Measurements from ENCODE around the gene SLC15A4. TPM values are rescaled to one million over a fixed set of nuclear protein-coding genes. Genes with fewer than 3 reads are reported as not detected.

The SLC15A4 gene
- total and polyA plus RNA-seq, 7 experiments from 2014 or later, result 1.9 to 44.5 (median 11.0) TPM

- Histone ChIP-seq H3K4me1 (ENCODE audit: control insufficient read depth in 2 of 2, insufficient read depth in 2 of 2, low read length in 2 of 2) (peaks cover 0 to 67% of the 10 kb centered on the region in 2 donors), H3K4me3 (ENCODE audit: low read length) (no peak overlapping the region), H3K9me3 (ENCODE audit: control insufficient read depth in 2 of 3, low read length in 3 of 3) (no peaks in the 10 kb centered on the region), H3K36me3 (ENCODE audit: control insufficient read depth in 2 of 3, insufficient read depth in 3 of 3, low read length in 3 of 3) (peaks cover 0 to 52% (median 14%) of the 10 kb centered on the region in 3 experiments), H3K27ac (ENCODE audit: low read depth, low read length) (peak overlapping the region; percentile 11), H3K27me3 (ENCODE audit: control insufficient read depth in 2 of 2, insufficient read depth in 2 of 2, low read length in 2 of 2) (no peaks in the 10 kb centered on the region)
- peak; percentile 55 for ATAC-seq
- peaks cover 18 to 81% (median 28%) of the 10 kb centered on the region in 5 donors for H3K36me3 Mint-ChIP-seq
- no peaks in the 10 kb centered on the region for H3K9me3 Mint-ChIP-seq
- H3K27ac Mint-ChIP-seq, result peak overlapping the region in 4 of 9 donors; percentile 28 to 73 (median 52)
- intact Hi-C loops (cut with micrococcal nuclease), result no loop called here
- no peak for DNase-seq
- peak overlapping the region in 2 of 10 donors; percentile 29 to 39 for H3K4me3 Mint-ChIP-seq
- ChIA-PET POLR2A (no interaction called here), CTCF (no interaction called here)
- peaks cover 12 to 52% (median 19%) of the 10 kb centered on the region in 7 donors for H3K4me1 Mint-ChIP-seq
- H3K27me3 Mint-ChIP-seq, result no peaks in the 10 kb centered on the region
Observed at GRCh38 chr12:128796439-128797118, 27.2 kb downstream of the SLC15A4 start.

GRCh38 chr12:128795530-128796361 is 28.0 kb downstream of the SLC15A4 start:
- H3K27ac ChIP-seq (ENCODE audit: low read depth, low read length), result no peak overlapping the region
- H3K4me3 Mint-ChIP-seq, result peak overlapping the region in 2 of 10 donors; percentile 46 to 61

GRCh38 chr12:128794661-128795529 is 28.9 kb downstream of the SLC15A4 start:
- Mint-ChIP-seq H3K4me1 (peaks cover 12 to 52% (median 19%) of the 10 kb centered on the region in 7 donors), H3K9me3 (no peaks in the 10 kb centered on the region), H3K27me3 (no peaks in the 10 kb centered on the region), H3K36me3 (peaks cover 11 to 69% (median 17%) of the 10 kb centered on the region in 5 donors), H3K4me3 (peak overlapping the region in 4 of 10 donors; percentile 0 to 44 (median 25)), H3K27ac (peak overlapping the region in 8 of 9 donors; percentile 14 to 79 (median 56))
- DNase-seq (peak in 1 of 9 donors; percentile 14), ATAC-seq (peak; percentile 58)
- Histone ChIP-seq H3K36me3 (ENCODE audit: control insufficient read depth in 2 of 3, insufficient read depth in 3 of 3, low read length in 3 of 3) (peaks cover 0 to 46% (median 6%) of the 10 kb centered on the region in 3 experiments), H3K4me1 (ENCODE audit: control insufficient read depth in 2 of 2, insufficient read depth in 2 of 2, low read length in 2 of 2) (peaks cover 0 to 69% of the 10 kb centered on the region in 2 donors), H3K27ac (ENCODE audit: low read depth, low read length) (no peak overlapping the region), H3K4me3 (ENCODE audit: low read length) (no peak overlapping the region), H3K9me3 (ENCODE audit: control insufficient read depth in 2 of 3, low read length in 3 of 3) (no peaks in the 10 kb centered on the region), H3K27me3 (ENCODE audit: control insufficient read depth in 2 of 2, insufficient read depth in 2 of 2, low read length in 2 of 2) (no peaks in the 10 kb centered on the region)
- CTCF ChIA-PET, result no interaction called here
- POLR2A ChIA-PET, result no interaction called here
- intact Hi-C loops (cut with micrococcal nuclease), result no loop called here

More at GRCh38 chr12:128795530-128796361, 28.0 kb downstream of the SLC15A4 start:
- Histone ChIP-seq H3K9me3 (ENCODE audit: control insufficient read depth in 2 of 3, low read length in 3 of 3) (no peaks in the 10 kb centered on the region), H3K36me3 (ENCODE audit: control insufficient read depth in 2 of 3, insufficient read depth in 3 of 3, low read length in 3 of 3) (peaks cover 0 to 46% (median 12%) of the 10 kb centered on the region in 3 experiments), H3K4me1 (ENCODE audit: control insufficient read depth in 2 of 2, insufficient read depth in 2 of 2, low read length in 2 of 2) (peaks cover 0 to 69% of the 10 kb centered on the region in 2 donors), H3K27me3 (ENCODE audit: control insufficient read depth in 2 of 2, insufficient read depth in 2 of 2, low read length in 2 of 2) (no peaks in the 10 kb centered on the region), H3K4me3 (ENCODE audit: low read length) (no peak overlapping the region)
- ChIA-PET CTCF (no interaction called here), POLR2A (no interaction called here)
- H3K27me3 Mint-ChIP-seq, result no peaks in the 10 kb centered on the region
- intact Hi-C loops (cut with micrococcal nuclease), result no loop called here
- ATAC-seq (no peak), DNase-seq (no peak)
- no peaks in the 10 kb centered on the region for H3K9me3 Mint-ChIP-seq
- H3K36me3 Mint-ChIP-seq, result peaks cover 18 to 77% (median 24%) of the 10 kb centered on the region in 5 donors
- peak overlapping the region in 4 of 9 donors; percentile 9 to 67 (median 44) for H3K27ac Mint-ChIP-seq
- H3K4me1 Mint-ChIP-seq, result peaks cover 12 to 52% (median 19%) of the 10 kb centered on the region in 7 donors

- Mint-ChIP-seq H3K4me1 (peaks cover 12 to 52% (median 19%) of the 10 kb centered on the region in 7 donors), H3K4me3 (peak overlapping the region in 1 of 10 donors; percentile 42), H3K36me3 (peaks cover 11 to 57% (median 13%) of the 10 kb centered on the region in 5 donors), H3K27ac (peak overlapping the region in 5 of 9 donors; percentile 18 to 77 (median 64)), H3K27me3 (no peaks in the 10 kb centered on the region), H3K9me3 (no peaks in the 10 kb centered on the region)
- Histone ChIP-seq H3K27me3 (ENCODE audit: control insufficient read depth in 2 of 2, insufficient read depth in 2 of 2, low read length in 2 of 2) (no peaks in the 10 kb centered on the region), H3K36me3 (ENCODE audit: control insufficient read depth in 2 of 3, insufficient read depth in 3 of 3, low read length in 3 of 3) (peaks cover 0 to 35% (median under 1%) of the 10 kb centered on the region in 3 experiments), H3K4me3 (ENCODE audit: low read length) (no peak overlapping the region), H3K4me1 (ENCODE audit: control insufficient read depth in 2 of 2, insufficient read depth in 2 of 2, low read length in 2 of 2) (peaks cover 0 to 66% of the 10 kb centered on the region in 2 donors), H3K9me3 (ENCODE audit: control insufficient read depth in 2 of 3, low read length in 3 of 3) (no peaks in the 10 kb centered on the region), H3K27ac (ENCODE audit: low read depth, low read length) (no peak overlapping the region)
- intact Hi-C loops (cut with micrococcal nuclease), result no loop called here
- DNase-seq, result no peak
- ATAC-seq, result no peak
- ChIA-PET POLR2A (no interaction called here), CTCF (no interaction called here)
Observed at GRCh38 chr12:128793701-128794100, 30.1 kb downstream of the SLC15A4 start.

GRCh38 chr12:128792881-128793280 is 30.9 kb downstream of the SLC15A4 start:
- no peaks in the 10 kb centered on the region for H3K27me3 ChIP-seq (ENCODE audit: control insufficient read depth in 2 of 2, insufficient read depth in 2 of 2, low read length in 2 of 2)
- ChIA-PET CTCF (no interaction called here), POLR2A (no interaction called here)
- no peak overlapping the region for H3K27ac Mint-ChIP-seq
- H3K4me1 Mint-ChIP-seq, result peaks cover 12 to 50% (median 18%) of the 10 kb centered on the region in 7 donors
- no peak for ATAC-seq
- H3K27me3 Mint-ChIP-seq, result no peaks in the 10 kb centered on the region
- DNase-seq, result no peak
- H3K36me3 ChIP-seq (ENCODE audit: control insufficient read depth in 2 of 3, insufficient read depth in 3 of 3, low read length in 3 of 3), result peaks cover 0 to 30% (median 0%) of the 10 kb centered on the region in 3 experiments
- H3K9me3 Mint-ChIP-seq, result no peaks in the 10 kb centered on the region
- peaks cover 0 to 57% of the 10 kb centered on the region in 2 donors for H3K4me1 ChIP-seq (ENCODE audit: control insufficient read depth in 2 of 2, insufficient read depth in 2 of 2, low read length in 2 of 2)
- H3K4me3 Mint-ChIP-seq, result no peak overlapping the region
- H3K36me3 Mint-ChIP-seq, result peaks cover 11 to 49% (median 13%) of the 10 kb centered on the region in 5 donors
- no peak overlapping the region for H3K4me3 ChIP-seq (ENCODE audit: low read length)
- H3K9me3 ChIP-seq (ENCODE audit: control insufficient read depth in 2 of 3, low read length in 3 of 3), result no peaks in the 10 kb centered on the region
- intact Hi-C loops (cut with micrococcal nuclease), result no loop called here
- no peak overlapping the region for H3K27ac ChIP-seq (ENCODE audit: low read depth, low read length)

GRCh38 chr12:128792398-128792797 is 31.4 kb downstream of the SLC15A4 start:
- Mint-ChIP-seq H3K27me3 (no peaks in the 10 kb centered on the region), H3K36me3 (peaks cover 11 to 45% (median 13%) of the 10 kb centered on the region in 5 donors), H3K4me3 (peak overlapping the region in 1 of 10 donors; percentile 49), H3K4me1 (peaks cover 12 to 45% (median 18%) of the 10 kb centered on the region in 7 donors), H3K9me3 (no peaks in the 10 kb centered on the region), H3K27ac (no peak overlapping the region)
- ATAC-seq (no peak), DNase-seq (no peak)
- no peaks in the 10 kb centered on the region for H3K9me3 ChIP-seq (ENCODE audit: control insufficient read depth in 2 of 3, low read length in 3 of 3)
- no peaks in the 10 kb centered on the region for H3K27me3 ChIP-seq (ENCODE audit: control insufficient read depth in 2 of 2, insufficient read depth in 2 of 2, low read length in 2 of 2)
- intact Hi-C loops (cut with micrococcal nuclease), result no loop called here
- POLR2A ChIA-PET, result no interaction called here
- no peak overlapping the region for H3K4me3 ChIP-seq (ENCODE audit: low read length)
- H3K4me1 ChIP-seq (ENCODE audit: control insufficient read depth in 2 of 2, insufficient read depth in 2 of 2, low read length in 2 of 2), result peaks cover 0 to 53% of the 10 kb centered on the region in 2 donors
- no peak overlapping the region for H3K27ac ChIP-seq (ENCODE audit: low read depth, low read length)
- H3K36me3 ChIP-seq (ENCODE audit: control insufficient read depth in 2 of 3, insufficient read depth in 3 of 3, low read length in 3 of 3), result peaks cover 0 to 25% (median 0%) of the 10 kb centered on the region in 3 experiments
- CTCF ChIA-PET, result no interaction called here

Measured in naive thymus-derived CD4-positive, alpha-beta T cell (primary cell).